GM12878 (cell line): ENCODE measurements around the gene MBD5.

Source experiments
- CREB1 ChIP-seq: IDR thresholded peaks from 2 replicates; pipeline ENCODE4 v1.6.1; 2012; ENCODE audit warnings: low read depth, mild to moderate bottlenecking, inconsistent platforms
- EGR1 ChIP-seq, 2 experiments: IDR thresholded peaks; 1 replicate in 1 of 2; 2 replicates in 1 of 2; pipeline ENCODE4 v1.6.1; 2011 to 2012; ENCODE audit warnings: low read depth in 2 of 2, low read length in 2 of 2, borderline replicate concordance in 1 of 2, mild to moderate bottlenecking in 1 of 2, moderate library complexity in 1 of 2
- MTA3 ChIP-seq: IDR thresholded peaks from 2 replicates; pipeline ENCODE4 v1.6.1; 2012; ENCODE audit warnings: low read length, inconsistent platforms, borderline replicate concordance
- MXI1 ChIP-seq: fragments of 150-350 bp; IDR thresholded peaks from 2 replicates; pipeline ENCODE4 v1.6.1; 2011; ENCODE audit warnings: low read depth, mild to moderate bottlenecking, inconsistent platforms, low read length, improper control_type of control experiment
- PML ChIP-seq: IDR thresholded peaks from 2 replicates; pipeline ENCODE4 v1.6.1; 2012; ENCODE audit warnings: low read length, inconsistent platforms
- POLR2A ChIP-seq: IDR thresholded peaks from 2 replicates; pipeline ENCODE4 v1.6.1; 2011; ENCODE audit warnings: low read depth, mild to moderate bottlenecking, low read length
- RELA ChIP-seq: fragments of 450-650 bp; IDR thresholded peaks from 2 replicates; pipeline ENCODE4 v1.8.0; 2014; ENCODE audit warnings: borderline replicate concordance; ENCODE audit not compliant: partially characterized antibody
- SMAD5 ChIP-seq: IDR thresholded peaks from 2 replicates; pipeline ENCODE4 v1.6.1; 2016; ENCODE audit warnings: antibody characterized with exemption, low read depth
- SP1 ChIP-seq: IDR thresholded peaks from one replicate; pipeline ENCODE4 v1.6.1; 2011; ENCODE audit warnings: low read depth, low read length
- ZNF217 ChIP-seq: fragments of 450-650 bp; IDR thresholded peaks from 2 replicates; pipeline ENCODE4 v1.6.1; 2017; ENCODE audit warnings: antibody characterized with exemption, mild to moderate bottlenecking
- TF ChIP-seq, protein P1 (sequence below), 3 experiments: IDR thresholded peaks in 2 of 3; conservative IDR thresholded peaks in 1 of 3; 2 replicates each; pipeline ENCODE4 v1.5.1; 2011; ENCODE audit warnings: low read depth in 3 of 3, low read length in 3 of 3, mild to moderate bottlenecking in 3 of 3, control low read depth in 2 of 3, moderate library complexity in 2 of 3, inconsistent platforms in 1 of 3, mixed read lengths in 1 of 3; ENCODE audit not compliant: control insufficient read depth in 2 of 3, insufficient read depth in 1 of 3; ENCODE audit errors: extremely low read depth in 1 of 3
- TF ChIP-seq, protein P2 (sequence below): fragments of 450-650 bp; IDR thresholded peaks from 2 replicates; pipeline ENCODE4 v1.6.1; 2017; ENCODE audit warnings: mild to moderate bottlenecking
- TF ChIP-seq, protein P3 (sequence below): IDR thresholded peaks from 2 replicates; pipeline ENCODE4 v1.6.1; 2012; ENCODE audit warnings: low read length, inconsistent platforms
- TF ChIP-seq, protein P4 (sequence below): IDR thresholded peaks from 2 replicates; pipeline ENCODE4 v1.6.1; 2011; ENCODE audit warnings: low read depth, low read length, improper control_type of control experiment, borderline replicate concordance

DNA sequence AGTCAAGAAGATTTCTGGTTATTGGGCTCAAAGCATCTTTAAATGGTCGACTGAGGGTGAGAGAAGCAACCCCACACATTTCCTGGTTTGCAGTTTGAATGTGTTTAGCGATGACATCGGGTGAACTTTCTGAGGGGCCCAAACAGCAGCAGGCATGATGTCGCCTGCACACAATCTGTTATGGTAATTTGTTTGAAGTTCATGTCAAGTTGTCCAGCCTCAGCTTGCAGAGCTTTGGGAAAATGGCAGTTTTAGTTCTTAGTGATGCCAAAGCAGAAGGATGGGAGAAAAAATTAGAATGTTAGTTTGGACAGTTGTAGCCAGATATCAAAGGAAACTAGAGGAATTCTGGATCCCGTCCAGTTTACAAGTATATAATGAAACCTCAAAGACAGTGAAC, 284.6 kb downstream of the MBD5 start:
- TF ChIP-seq, protein P1, sequence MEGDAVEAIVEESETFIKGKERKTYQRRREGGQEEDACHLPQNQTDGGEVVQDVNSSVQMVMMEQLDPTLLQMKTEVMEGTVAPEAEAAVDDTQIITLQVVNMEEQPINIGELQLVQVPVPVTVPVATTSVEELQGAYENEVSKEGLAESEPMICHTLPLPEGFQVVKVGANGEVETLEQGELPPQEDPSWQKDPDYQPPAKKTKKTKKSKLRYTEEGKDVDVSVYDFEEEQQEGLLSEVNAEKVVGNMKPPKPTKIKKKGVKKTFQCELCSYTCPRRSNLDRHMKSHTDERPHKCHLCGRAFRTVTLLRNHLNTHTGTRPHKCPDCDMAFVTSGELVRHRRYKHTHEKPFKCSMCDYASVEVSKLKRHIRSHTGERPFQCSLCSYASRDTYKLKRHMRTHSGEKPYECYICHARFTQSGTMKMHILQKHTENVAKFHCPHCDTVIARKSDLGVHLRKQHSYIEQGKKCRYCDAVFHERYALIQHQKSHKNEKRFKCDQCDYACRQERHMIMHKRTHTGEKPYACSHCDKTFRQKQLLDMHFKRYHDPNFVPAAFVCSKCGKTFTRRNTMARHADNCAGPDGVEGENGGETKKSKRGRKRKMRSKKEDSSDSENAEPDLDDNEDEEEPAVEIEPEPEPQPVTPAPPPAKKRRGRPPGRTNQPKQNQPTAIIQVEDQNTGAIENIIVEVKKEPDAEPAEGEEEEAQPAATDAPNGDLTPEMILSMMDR (IDR thresholded peaks at IDR 0.05 in 2 of 3, conservative IDR thresholded peaks at IDR 0.05 in 1 of 3; ENCODE audit: control insufficient read depth in 2 of 3, extremely low read depth in 1 of 3, insufficient read depth in 1 of 3, low read depth in 3 of 3, low read length in 3 of 3) = no peak
- TF ChIP-seq SMAD5 (no peak), POLR2A (no peak), PML (no peak), EGR1 (IDR thresholded peaks at IDR 0.05; ENCODE audit: borderline replicate concordance in 1 of 2, low read depth in 2 of 2, low read length in 2 of 2) (no peak), RELA (no peak), CREB1 (no peak), MXI1 (no peak), SP1 (no peak), ZNF217 (no peak), MTA3 (no peak)
- TF ChIP-seq, protein P2, sequence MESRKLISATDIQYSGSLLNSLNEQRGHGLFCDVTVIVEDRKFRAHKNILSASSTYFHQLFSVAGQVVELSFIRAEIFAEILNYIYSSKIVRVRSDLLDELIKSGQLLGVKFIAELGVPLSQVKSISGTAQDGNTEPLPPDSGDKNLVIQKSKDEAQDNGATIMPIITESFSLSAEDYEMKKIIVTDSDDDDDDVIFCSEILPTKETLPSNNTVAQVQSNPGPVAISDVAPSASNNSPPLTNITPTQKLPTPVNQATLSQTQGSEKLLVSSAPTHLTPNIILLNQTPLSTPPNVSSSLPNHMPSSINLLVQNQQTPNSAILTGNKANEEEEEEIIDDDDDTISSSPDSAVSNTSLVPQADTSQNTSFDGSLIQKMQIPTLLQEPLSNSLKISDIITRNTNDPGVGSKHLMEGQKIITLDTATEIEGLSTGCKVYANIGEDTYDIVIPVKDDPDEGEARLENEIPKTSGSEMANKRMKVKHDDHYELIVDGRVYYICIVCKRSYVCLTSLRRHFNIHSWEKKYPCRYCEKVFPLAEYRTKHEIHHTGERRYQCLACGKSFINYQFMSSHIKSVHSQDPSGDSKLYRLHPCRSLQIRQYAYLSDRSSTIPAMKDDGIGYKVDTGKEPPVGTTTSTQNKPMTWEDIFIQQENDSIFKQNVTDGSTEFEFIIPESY = no peak
- TF ChIP-seq, protein P3, sequence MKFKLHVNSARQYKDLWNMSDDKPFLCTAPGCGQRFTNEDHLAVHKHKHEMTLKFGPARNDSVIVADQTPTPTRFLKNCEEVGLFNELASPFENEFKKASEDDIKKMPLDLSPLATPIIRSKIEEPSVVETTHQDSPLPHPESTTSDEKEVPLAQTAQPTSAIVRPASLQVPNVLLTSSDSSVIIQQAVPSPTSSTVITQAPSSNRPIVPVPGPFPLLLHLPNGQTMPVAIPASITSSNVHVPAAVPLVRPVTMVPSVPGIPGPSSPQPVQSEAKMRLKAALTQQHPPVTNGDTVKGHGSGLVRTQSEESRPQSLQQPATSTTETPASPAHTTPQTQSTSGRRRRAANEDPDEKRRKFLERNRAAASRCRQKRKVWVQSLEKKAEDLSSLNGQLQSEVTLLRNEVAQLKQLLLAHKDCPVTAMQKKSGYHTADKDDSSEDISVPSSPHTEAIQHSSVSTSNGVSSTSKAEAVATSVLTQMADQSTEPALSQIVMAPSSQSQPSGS = no peak
- TF ChIP-seq, protein P4, sequence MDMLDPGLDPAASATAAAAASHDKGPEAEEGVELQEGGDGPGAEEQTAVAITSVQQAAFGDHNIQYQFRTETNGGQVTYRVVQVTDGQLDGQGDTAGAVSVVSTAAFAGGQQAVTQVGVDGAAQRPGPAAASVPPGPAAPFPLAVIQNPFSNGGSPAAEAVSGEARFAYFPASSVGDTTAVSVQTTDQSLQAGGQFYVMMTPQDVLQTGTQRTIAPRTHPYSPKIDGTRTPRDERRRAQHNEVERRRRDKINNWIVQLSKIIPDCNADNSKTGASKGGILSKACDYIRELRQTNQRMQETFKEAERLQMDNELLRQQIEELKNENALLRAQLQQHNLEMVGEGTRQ = no peak
